Measurements from ENCODE around the gene IL4I1.

IL4I1 gene

DNA sequence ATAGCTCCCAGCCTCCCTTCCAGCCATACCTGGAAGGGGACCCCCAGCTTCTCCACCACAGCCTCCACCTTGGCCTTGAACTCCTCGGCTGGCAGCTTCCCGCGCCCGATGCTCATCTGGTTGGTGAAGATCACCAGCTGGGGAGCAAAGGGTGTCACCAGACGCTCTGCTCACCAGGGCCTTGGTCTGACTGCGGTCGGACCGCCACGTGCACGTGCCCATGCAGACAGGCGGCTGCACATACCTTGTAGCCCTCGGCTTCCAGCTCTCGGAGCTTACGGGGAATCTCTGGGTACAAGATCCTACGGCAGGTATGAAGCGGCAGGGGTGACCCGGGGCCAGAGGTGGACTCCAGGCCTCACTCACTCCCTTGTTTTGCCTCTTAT is 32.8 kb downstream of the IL4I1 start:
- no peak for DNase-seq (ENCODE audit: low read depth)

- no peak for DNase-seq (ENCODE audit: low read depth)
Observed at GRCh38 chr19:49863254-49863934, 33.3 kb downstream of the IL4I1 start.

GRCh38 chr19:49862391-49863253 is 34.1 kb downstream of the IL4I1 start:
- DNase-seq (ENCODE audit: low read depth) = no peak

- DNase-seq (ENCODE audit: low read depth) = no peak
Observed at GRCh38 chr19:49861541-49862378, 34.9 kb downstream of the IL4I1 start.

- no peak for DNase-seq (ENCODE audit: low read depth)
Observed at GRCh38 chr19:49861107-49861506, 35.6 kb downstream of the IL4I1 start.

GRCh38 chr19:49860336-49861102 is 36.2 kb downstream of the IL4I1 start:
- DNase-seq (ENCODE audit: low read depth) = no peak

GRCh38 chr19:49859682-49860335 is 36.9 kb downstream of the IL4I1 start:
- DNase-seq (ENCODE audit: low read depth) = no peak

DNA sequence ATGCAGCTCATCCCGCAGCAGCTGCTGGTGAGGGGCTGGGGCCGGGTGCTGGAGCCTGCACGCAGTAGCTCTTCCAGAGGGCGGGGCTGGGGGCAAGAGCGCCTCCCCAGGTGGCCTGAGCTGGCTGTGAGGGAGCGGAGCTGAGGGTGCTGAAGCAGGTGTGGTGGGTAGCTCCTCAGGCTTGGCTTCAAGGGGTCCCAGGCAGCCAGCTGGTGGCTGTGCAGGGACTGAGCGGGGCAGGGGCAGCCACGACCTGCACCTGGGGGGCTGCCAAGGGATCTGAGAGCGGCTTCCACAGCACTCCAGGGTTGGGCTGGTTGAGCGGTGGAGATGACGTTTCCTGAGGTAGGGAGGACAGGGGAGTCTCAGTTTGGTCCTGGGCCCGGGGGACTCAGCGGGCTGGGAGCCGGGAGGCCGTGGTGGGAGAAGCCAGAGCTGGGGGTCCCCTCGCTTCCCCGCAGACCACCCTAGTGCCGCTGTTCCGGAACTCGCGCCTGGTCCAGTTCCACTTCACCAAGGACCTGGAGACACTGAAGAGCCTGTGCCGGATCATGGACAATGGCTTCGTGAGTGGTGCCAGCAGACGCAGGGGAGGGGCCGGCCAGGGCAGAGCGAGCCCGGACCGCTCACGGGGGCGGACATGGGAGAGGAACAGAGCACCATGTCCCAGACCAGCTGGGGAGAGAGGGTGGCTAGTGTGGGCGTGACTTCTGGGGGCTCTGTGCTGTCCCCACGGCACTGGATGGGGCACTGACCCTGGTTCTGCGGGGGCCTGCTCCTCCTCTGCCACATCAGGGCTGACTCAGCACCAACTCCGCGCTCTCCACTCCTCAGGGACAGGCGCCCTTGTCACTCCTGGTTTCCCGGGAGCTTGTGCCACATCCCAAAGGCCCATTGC is 38.4 kb downstream of the IL4I1 start:
- no peak for DNase-seq (ENCODE audit: low read depth)

- no peak for DNase-seq (ENCODE audit: low read depth)
Observed at GRCh38 chr19:49857838-49858087, 38.9 kb downstream of the IL4I1 start.

GRCh38 chr19:49857061-49857837 is 39.4 kb downstream of the IL4I1 start:
- no peak for DNase-seq (ENCODE audit: low read depth)

GRCh38 chr19:49856574-49857021 is 40.1 kb downstream of the IL4I1 start:
- DNase-seq (ENCODE audit: low read depth) = no peak

- no peak for DNase-seq (ENCODE audit: low read depth)
Observed at GRCh38 chr19:49855676-49856573, 40.8 kb downstream of the IL4I1 start.

GRCh38 chr19:49855277-49855675 is 41.4 kb downstream of the IL4I1 start:
- DNase-seq (ENCODE audit: low read depth) = no peak

DNA sequence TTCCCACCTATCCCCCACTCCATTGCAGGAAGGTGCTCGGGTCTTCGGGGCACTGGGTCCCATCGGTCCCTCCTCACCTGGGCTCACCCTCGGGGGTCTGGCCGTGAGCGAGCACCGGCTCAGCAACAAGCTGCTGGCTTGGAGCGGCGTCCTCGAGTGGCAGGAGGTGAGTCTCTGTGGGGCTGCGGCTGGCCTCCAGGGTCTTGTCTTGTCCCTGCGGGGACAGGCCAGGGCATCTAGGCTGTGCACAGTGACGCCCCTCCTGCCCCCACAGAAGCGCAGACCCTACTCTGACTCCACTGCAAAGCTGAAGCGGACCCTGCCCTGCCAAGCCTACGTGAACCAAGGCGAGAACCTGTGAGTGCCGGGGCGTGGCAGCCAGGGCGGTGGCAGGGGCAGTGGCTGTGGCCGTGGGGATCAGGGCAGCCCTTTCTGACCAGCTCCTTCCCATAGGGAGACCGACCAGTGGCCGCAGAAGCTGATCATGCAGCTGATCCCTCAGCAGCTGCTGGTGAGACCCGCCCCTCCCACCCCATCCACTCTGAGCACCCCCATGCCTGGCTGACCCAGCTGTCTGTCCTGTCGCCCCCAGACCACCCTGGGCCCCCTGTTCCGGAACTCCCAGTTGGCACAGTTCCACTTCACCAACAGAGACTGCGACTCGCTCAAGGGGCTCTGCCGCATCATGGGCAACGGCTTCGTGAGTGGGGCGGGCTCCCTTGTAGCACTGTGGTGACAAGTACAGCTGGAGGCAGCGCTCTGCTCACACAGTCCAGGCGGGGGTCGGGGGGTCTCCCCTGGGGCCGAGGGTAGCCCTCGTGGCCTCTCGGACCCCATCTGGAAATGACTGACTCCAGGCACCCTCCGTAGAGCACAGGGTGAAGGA is 42.1 kb downstream of the IL4I1 start:
- DNase-seq (ENCODE audit: low read depth) = no peak

GRCh38 chr19:49853852-49854377 is 42.8 kb downstream of the IL4I1 start:
- DNase-seq (ENCODE audit: low read depth) = no peak

GRCh38 chr19:49852631-49853126 is 44.0 kb downstream of the IL4I1 start:
- DNase-seq (ENCODE audit: low read depth) = no peak
